HEK293T (cell line): ENCODE measurements around the gene RNF149.
"Not testable (repeated sequence)": the region's sequence is repeated elsewhere in the genome, so short reads cannot be mapped to it uniquely, and the experiment has no call there.

Source experiments
- BHLHE40 ChIP-seq: fragments of 450-650 bp; IDR thresholded peaks from 2 replicates; pipeline ENCODE4 v1.6.1; 2016; ENCODE audit warnings: mild to moderate bottlenecking, moderate library complexity, borderline replicate concordance
- FOXA1 ChIP-seq: fragments of 450-650 bp; IDR thresholded peaks from 2 replicates; pipeline ENCODE4 v1.6.1; 2016; ENCODE audit warnings: mild to moderate bottlenecking
- FOXK2 ChIP-seq: fragments of 450-650 bp; IDR thresholded peaks from 2 replicates; pipeline ENCODE4 v1.6.1; 2016; ENCODE audit warnings: mild to moderate bottlenecking
- FOXM1 ChIP-seq: fragments of 450-650 bp; IDR thresholded peaks from 2 replicates; pipeline ENCODE4 v1.6.1; 2017; ENCODE audit warnings: mild to moderate bottlenecking, borderline replicate concordance
- LEF1 ChIP-seq: fragments of 450-650 bp; IDR thresholded peaks from 2 replicates; pipeline ENCODE4 v1.6.1; 2017; ENCODE audit warnings: mild to moderate bottlenecking, borderline replicate concordance
- NFRKB ChIP-seq: fragments of 450-650 bp; IDR thresholded peaks from 2 replicates; pipeline ENCODE4 v1.6.1; 2016; ENCODE audit warnings: mild to moderate bottlenecking, moderate library complexity
- PKNOX1 ChIP-seq: fragments of 450-650 bp; IDR thresholded peaks from 2 replicates; pipeline ENCODE4 v1.6.1; 2016
- SP1 ChIP-seq: fragments of 450-650 bp; IDR thresholded peaks from 2 replicates; pipeline ENCODE4 v1.6.1; 2017
- SUZ12 ChIP-seq: fragments of 450-650 bp; IDR thresholded peaks from 2 replicates; pipeline ENCODE4 v1.6.1; 2016; ENCODE audit warnings: mild to moderate bottlenecking
- TARDBP ChIP-seq: fragments of 450-650 bp; IDR thresholded peaks from 2 replicates; pipeline ENCODE4 v1.6.1; 2016
- ZNF384 ChIP-seq: fragments of 450-650 bp; IDR thresholded peaks from 2 replicates; pipeline ENCODE4 v1.6.1; 2016

- TF ChIP-seq LEF1, FOXA1, BHLHE40, SP1, FOXM1, NFRKB, FOXK2, SUZ12, TARDBP, ZNF384, PKNOX1: not testable (repeated sequence)
Measured at GRCh38 chr2:101244899-101245298, 63.6 kb downstream of the RNF149 start.
